GM18511 (cell line): Measurements from ENCODE around the gene ADRA2B.

Experiments
- ATAC-seq: cut with Tn5 transposase; IDR thresholded peaks from one replicate; pipeline ENCODE4 v1.9.1; 2021; ENCODE audit warnings: mild to moderate bottlenecking, moderate library complexity; ENCODE audit not compliant: unreplicated experiment

ADRA2B gene

DNA sequence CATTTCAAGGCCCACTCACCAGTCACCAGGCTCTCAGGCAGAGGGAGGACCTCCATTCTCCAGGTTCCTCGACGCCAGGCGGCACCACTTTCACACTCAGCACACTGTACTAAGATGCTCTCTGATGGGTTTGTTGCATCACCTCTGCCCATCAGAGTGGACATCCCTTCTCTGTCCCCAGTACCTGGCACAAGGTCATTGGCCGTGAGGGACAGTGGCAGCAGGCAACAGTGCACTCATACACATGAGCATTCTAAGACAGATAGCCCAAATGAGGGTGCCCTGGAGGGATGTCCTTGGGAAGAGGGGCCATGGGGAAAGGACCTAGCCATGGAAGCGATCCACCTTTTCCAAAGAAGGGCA lies 3.0 kb upstream of the ADRA2B start:
- no peak for ATAC-seq

DNA sequence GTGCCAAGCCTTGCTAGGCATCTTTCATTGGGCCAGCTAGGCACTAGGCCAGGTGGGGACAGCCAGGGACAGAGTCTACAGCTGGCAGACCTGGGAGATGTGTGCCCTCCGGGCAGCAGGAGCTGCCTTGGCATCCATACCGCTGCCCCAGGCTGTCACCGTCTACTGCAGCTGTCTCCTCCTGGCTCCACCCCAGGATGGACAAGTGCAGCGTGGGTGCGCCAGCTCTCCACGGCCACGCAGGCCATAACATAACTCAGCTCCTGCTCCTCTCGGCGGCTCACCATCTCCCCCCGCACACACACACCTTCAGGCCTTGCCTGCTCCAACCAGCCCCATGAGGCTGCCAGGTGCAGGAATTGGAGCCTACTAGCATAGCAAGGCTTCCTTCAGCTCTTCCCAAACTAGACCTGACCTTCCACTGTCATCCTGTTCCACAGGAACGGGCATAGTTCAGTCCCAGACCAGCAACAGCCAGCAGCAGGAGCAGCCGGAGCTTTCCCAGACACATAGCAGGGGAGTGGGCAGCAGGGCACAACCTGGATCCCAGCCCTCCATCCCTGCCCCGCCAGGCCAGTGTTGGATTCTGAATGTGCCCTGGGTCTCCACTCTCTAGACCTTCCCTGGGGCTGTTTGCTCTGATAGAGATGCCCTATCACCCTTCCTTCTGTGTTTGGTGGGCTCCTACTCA lies 2.5 kb upstream of the ADRA2B start:
- ATAC-seq = no peak

DNA sequence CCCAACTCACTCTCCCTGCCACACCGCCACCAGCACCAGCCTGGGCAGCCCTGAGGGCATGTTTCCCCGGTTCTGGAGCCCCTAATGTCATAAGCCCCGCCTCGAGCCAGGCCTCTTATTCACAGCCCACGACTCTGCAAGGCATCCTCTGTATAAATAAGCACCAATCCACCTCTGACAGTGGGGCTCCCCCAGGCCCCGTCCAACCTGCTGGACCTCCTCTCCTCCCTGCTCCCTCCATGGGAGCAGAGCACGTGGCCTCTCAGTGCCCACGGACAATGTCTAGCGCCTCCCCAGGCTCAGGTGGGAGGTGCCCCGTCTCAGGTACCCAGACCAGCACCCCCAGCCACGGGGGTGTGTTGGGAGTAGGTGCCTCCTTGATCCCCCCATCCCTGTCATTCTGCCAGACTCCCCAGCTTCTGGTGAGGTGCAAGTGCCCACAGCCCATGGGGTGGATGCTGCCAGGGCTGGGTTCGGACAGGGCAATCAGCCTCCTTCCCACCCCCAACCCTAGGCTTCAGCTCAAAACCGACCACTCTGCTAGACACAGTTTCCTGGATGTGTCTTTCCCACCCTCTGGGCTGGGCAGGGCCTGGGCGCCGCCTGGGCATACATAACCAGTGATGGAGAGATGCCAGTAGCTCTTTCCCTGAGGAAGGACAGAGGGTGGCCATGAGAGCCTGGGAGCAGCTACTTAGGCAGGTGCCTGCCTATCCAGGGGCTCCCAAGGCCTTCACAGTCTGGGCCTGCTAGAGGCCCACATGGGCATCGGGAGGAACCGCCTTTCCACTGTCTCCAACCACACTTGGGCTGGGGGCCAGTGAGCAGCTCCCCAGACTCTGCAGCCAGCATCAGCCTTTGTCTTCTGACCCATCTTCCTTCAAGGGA lies 1.6 kb upstream of the ADRA2B start:
- ATAC-seq = no peak

DNA sequence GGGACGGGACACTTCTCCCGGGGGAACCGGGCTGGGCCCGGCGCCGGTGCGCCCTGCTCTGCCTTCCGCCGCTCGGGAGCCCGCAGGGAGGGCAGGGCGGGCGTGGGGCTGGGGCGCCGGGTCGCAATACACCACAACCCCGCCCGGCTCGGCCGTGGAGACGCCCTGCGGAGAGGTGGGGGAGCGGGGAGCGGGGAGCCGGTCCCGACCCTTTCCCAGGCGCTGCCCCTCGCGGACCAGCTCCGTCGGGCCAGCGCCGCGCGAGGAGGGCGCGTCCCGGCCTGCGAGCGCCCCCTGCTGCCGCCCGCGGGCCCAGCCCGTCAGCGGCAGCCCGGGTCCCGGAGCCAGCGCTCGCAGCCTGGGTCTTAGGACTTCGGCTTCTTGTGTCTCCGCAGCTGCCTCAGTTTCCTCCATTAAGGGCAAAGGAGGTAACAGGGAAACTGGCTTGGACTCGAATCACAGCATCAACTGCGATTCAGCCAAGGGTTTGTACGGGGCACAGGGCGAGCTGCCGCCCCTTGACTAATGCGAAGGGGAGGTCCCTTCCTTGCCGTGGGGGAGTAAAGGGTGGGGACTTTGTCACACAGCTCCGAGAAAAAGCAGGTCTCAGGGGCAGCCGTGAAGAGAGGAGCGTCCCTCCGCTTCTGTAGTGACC lies 635 bp upstream of the ADRA2B start:
- ATAC-seq = peak; percentile 79

DNA sequence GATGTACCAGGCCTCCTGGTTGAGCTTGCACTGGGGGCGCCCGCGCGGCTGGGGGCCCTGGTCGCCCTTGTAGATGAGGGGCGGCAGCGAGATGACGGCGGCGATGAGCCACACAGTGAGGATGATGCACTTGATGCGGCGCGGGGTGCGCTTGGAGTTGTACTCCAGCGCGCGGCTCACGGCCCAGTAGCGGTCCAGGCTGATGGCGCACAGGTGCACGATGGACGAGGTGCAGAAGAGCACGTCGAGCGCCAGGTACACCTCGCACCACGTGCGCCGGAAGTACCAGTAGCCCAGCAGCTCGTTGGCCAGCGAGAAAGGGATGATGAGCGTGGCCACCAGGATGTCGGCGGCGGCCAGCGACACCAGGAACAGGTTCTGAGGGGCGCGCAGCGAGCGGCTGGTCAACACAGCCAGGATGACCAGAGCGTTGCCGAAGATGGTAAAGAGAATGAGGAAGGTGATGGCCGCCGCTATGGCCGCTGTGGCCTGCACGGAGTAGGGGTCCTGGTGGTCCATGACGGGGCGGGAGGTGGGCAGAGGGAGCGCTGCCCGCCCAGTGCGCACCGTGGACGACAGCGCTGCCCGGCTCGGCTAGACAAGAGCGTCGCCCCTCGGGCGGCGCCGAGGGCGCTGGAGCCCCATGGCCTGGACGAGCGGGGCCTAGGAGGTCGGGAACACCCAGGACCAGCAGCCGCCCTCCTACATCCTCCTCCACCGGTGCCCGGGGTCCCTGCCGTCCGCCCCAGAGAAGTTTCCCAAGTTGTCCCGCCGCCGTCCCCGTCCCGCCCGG lies 544 bp downstream of the ADRA2B start:
- no peak for ATAC-seq

DNA sequence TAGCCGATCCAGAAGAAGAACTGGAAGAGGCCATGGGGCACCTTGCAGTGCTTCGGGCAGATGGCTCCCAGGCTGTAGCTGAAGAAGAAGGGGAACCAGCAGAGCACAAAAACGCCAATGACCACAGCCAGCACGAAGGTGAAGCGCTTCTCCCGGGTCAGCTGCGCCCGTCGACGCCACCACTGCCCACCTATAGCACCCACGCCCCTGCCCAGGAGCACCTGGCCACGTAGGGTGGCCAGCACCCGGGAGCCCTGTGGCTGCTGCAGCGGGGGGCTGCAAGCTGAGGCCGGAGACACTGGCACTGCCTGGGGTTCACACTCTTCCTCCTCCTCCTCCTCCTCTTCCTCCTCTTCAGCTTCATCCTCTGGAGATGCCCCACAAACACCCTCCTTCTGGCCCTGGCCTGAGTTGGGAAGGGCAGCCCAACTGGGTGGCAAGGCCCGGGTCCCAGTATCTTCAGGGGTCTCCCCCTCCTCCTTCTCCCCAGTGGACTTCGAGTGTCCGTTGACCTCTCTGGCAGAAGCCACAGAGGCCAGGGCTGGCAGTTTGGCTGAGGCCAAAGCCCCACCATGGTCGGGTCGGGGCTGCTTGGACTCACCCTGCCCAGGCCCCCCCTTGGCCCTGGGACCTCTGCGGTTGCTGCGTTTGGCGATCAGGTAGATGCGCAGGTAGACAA lies 1.3 kb downstream of the ADRA2B start:
- ATAC-seq = no peak

DNA sequence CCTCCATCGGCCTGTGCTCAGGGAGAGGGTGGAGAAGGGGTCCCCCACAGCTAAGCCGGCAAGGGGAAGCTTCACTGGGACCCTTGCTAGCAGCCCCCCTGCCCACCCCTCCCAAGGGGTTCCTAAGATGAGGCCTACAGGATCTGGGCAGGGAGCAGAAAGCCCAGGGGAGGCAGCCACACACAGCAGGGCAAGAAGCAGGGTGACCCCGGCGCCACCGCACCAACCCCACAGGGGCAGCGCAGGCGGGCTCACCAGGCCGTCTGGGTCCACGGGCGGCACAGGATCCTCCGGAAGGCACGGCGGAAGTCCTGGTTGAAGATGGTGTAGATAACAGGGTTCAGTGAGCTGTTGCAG lies 1.8 kb downstream of the ADRA2B start:
- no peak for ATAC-seq

DNA sequence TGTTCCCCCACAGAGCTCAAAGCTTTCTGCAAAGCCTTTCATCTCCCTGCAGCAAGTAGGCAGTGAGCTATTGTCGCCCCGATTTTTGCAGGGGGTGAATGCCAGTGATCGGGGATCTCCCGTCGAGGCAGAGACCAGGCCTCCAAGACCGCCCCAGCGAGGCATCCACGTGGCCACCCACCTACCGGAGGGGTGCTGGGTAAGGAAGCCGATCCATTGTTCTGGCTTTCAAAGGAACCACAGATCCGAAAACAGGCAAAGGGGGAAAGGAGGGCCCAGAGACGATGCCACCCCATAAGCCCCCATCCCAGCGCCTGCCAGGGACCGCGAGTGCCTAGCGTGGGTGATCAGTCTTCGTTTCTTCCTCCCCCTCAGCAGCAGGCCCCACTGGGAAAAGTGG lies 2.4 kb downstream of the ADRA2B start:
- no peak for ATAC-seq

DNA sequence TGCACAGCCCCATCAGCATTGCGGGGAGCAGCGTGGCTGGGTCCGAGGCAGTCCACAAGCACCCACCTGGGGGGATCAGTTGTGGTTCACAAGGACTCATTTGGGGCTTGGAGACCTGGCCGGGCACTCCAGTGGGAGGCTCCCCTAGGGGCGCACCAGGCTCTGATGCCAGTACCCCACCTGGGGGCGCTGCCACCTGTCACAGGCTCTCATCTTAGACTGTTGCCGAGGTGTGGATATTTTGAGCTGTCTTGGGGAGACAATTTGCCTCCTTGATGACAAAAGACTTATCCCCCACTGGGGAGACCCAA lies 3.0 kb downstream of the ADRA2B start:
- ATAC-seq = no peak

DNA sequence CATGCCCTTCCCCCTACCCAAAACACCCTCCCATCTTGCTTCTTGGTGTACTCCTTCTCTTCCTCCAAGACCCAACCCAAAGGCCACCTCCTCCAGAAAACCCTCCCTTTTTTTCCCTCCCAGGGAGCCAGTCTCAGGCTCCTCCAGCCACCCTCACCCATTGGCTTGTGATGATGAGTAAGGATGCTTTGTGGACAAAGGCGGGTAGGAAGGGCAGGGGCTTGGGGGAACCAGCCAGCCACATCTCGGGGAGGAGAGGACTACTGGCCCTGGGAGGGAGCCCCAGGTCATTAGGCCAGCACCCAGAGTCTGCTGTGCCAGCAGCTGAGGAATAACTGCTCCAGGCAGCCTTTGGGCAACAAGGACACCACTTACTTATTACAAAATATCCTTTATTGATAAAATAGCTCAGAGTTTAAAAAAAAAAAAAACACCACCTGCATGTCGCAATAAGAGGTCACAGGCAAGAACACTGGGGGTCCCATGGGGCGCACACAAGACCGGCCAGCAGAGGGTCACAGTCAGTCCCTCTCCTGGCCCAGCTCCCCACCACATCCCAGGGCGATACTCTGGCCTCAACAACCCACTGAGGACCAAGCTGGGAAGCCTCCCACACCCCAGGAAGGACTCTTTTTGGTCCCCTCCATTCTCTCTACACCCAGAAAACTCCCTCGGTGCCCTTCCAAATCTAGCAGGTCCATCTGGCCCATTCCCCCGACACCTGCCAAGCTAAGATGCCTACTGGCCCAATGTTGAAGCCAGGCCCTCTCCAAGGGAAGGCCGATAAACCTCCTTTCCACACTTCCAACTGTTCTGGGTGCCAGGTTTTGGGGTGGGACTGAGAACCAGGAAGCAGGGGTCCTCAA lies 3.6 kb downstream of the ADRA2B start:
- ATAC-seq = no peak

DNA sequence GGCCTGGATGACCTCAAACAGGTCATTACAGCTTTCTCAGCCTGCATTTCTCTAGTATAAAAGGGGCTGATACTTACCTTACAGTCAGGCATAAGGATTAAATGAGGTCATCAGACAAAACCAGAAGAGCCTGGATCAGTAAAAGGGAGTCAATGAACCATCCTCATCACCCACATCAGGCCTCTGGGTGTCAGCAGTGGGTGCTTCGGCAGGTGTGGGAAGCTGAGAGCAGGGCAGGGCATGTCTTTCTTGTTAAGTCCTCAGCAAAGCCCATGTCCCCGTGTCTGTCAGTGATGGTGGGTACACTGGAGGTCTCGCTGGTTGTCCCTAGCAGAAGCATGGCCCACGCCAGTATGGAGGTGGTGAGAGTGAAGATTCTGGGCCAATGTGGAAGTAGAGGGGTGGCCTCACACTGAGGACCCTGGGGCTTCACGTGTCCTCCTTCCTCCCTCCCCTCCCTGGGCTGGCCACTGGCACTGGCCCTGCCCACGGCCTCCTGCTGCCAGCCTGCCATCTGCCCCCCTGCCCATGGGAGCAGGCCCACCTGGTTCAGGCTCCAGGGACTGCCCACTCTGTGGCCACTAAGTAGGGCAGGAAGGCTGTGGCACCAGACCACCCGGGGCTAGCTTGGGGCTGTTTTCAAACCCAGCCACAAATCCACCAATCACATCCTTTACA lies 4.4 kb downstream of the ADRA2B start:
- ATAC-seq = no peak

DNA sequence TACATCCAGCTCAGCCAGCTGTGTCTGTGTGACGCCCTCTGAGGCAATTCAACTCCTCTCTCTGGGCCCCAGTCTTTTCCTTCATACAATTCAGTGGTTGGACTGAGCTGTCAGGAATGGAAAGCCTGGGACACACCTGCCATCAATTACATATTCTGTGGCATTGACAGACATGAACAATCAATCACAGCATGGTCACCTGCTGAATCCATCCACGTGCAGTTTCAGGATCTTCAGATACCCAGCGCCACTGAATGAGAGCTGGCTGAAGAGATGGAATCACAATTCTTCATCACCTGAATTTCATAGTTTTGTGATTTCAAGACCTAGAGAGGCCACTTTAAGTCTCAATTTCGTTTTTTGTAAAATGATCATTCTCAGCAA lies 5.1 kb downstream of the ADRA2B start:
- ATAC-seq = no peak

DNA sequence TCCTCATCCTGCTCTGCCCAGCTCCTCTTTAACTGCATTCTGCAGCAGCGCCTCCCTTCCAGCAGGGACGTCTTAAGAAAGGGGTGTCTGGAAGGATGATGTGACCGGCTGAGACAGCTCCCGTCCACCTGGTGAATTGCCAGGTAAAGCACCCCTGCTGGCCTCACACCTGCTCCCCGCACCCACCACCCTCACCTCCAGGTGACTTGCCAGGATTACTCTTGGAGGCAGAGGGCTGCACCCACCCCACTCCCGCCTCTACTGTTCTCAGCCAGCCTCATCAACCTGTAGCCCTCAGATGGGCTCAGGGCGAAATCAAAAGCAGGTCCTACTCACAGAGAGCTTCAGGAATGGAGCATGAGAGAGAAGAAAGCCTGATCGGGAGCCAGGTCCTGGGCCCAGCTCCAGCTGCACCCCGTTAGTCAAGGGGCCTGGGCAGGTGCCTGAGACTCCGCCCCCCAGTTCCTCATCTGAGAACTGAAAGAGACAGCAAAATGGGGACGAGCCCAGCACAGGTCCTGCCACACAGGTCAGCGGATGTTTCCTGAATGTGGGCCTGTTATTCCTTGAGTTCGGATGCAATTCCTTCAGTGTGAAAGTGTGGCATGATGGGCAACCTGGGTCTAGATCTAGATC lies 5.6 kb downstream of the ADRA2B start:
- no peak for ATAC-seq

DNA sequence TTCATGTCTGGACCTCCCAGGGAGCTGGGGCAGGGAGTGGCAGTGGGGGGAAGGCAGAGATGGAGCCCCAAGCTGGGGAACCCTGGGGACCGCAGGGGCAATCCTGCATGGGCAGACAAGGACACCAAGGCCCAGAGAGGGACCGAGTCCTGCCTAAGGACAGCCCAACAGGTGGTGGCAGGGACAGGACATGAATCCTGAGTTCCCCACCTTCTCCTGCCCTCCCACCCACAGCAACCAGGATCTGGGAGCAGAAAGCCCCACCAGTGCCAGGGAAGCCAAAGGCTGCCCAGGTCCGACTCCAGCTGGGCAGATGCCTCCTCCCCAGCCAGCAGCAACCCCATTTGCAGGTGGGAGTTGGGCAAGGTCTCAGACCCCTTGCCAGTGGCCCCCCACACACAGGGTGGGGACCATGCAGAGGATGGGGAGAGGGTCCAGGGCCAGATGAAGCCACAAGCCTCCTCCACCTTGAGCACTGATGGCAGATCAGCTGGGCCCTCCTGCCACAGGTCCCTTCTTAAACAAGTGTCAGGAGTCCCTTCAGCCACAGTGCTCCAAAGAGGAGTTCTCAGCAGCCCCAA lies 6.3 kb downstream of the ADRA2B start:
- no peak for ATAC-seq

DNA sequence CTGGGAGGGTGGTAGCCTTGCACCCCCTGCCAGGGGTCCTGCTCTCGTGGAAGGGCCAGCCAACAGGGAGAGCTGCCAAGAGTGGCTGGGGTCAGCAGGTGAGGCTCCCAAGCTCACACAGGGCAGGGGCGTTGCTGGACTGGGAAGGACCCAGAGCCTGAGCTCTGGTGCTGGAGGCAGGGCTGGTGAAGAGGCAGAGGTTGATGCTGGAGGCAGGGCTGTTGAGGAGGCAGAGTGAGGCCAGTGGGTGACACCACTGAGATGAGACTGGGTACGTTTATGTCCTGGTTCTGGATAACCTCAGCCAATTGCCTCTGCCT lies 7.0 kb downstream of the ADRA2B start:
- ATAC-seq = no peak

DNA sequence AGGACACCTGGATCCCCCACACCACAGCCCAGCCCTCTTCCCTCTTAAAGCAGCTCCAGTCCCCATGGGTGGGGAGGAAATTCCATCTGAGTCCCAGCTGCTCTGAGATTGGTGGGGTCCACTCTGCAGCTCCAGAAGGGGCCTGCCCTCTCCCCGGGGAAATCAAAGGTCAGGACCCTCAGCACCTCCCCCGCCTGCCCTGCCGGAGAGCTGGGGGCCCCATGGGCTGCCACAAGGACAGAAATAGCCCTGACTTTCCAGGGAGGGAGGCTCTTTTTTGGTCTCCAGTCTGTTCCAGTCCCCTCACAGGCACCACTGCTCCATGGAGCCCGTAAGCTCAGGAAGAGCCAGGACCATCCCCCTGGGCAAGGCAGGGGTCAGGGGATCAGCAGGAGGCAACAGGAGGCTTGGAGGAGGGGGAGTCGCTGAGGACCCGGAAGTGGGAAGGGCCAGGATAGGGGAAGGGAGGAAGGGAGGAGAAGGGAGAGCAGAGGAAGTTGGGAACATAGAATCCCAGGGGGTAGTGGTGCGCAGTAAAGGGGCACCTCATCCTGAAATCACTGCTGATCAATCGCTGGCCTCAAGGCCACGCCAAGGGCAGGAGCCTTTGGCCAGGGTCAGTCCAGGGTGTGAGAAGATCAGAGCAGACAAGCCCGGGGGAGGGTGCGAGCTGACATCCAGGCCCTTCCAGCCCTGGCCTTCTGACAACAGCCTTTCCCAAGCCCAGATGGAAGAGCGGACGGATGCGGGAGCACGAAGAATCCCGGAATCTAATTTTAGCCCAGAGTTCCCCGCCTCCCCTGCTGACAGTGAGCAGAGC lies 7.6 kb downstream of the ADRA2B start:
- no peak for ATAC-seq

DNA sequence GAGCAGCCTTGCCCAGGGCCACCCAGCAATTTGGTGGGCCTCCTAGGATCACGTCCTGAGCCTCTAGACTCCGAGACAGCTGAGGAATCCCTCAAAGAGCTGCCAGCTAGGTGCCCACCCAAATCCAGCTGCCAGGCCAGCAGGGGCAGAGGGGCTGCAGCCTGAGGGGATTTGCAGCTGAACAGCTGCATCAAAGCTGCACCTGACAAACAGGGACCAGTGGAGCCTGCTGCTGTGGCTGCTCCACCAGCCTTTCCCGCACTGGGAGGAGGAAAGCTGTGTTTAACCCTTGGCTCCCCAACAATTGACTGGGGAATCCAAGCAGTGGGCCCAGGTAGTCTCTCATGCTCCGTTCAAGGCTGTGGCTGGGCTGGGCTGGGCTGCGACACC lies 8.2 kb downstream of the ADRA2B start:
- no peak for ATAC-seq

DNA sequence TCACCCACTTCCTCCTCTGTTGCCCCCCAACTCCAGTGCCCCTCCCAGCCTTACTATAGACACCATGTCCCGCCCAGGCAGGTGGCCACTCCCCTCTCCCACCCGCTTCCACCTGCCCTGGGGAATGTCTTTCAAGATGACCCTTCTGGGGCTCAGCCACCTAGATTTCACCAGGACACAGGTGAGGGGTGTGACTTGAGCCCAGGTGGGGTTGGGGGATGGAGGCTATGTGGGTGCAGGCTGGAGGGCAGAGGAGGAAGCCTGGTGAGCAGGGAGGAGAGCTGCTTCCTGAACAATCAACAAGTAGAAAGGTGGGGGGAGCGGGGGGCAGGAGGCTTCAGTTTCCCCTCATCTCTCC lies 8.7 kb downstream of the ADRA2B start:
- no peak for ATAC-seq
